ENCODE data around the gene NUCKS1.
A peak's percentile ranks its signal among the peaks of the same experiment; 100 is the strongest.
"Not testable (repeated sequence)": the region's sequence is repeated elsewhere in the genome, so short reads cannot be mapped to it uniquely, and the experiment has no call there.

NUCKS1 gene

GRCh38 chr1:205729945-205730610, 19.9 kb downstream of the NUCKS1 start:
- no peak for DNase-seq (ENCODE audit: low spot score)

GRCh38 chr1:205726619-205727125, 23.3 kb downstream of the NUCKS1 start:
- DNase-seq (ENCODE audit: low spot score) = no peak

GRCh38 chr1:205725514-205725913, 24.5 kb downstream of the NUCKS1 start:
- no peak for DNase-seq (ENCODE audit: low spot score)

GRCh38 chr1:205720740-205721139, 29.2 kb downstream of the NUCKS1 start:
- DNase-seq (ENCODE audit: low spot score) = not testable (repeated sequence)

GRCh38 chr1:205719762-205720161, 30.2 kb downstream of the NUCKS1 start:
- DNase-seq (ENCODE audit: low spot score) = no peak

- DNase-seq (ENCODE audit: low spot score) = no peak
Observed at GRCh38 chr1:205719015-205719414, 31.0 kb downstream of the NUCKS1 start.

- no peak for DNase-seq (ENCODE audit: low spot score)
Observed at GRCh38 chr1:205716371-205717132, 33.4 kb downstream of the NUCKS1 start.

GRCh38 chr1:205715628-205716027, 34.4 kb downstream of the NUCKS1 start:
- DNase-seq (ENCODE audit: low spot score) = no peak

GRCh38 chr1:205714906-205715246, 35.1 kb downstream of the NUCKS1 start:
- no peak for DNase-seq (ENCODE audit: low spot score)

- DNase-seq (ENCODE audit: low spot score) = no peak
Observed at GRCh38 chr1:205714190-205714905, 35.6 kb downstream of the NUCKS1 start.

GRCh38 chr1:205711105-205712048, 38.6 kb downstream of the NUCKS1 start:
- DNase-seq (ENCODE audit: low spot score) = peak; percentile 67

GRCh38 chr1:205710201-205711062, 39.5 kb downstream of the NUCKS1 start:
- no peak for DNase-seq (ENCODE audit: low spot score)

GRCh38 chr1:205709640-205710039, 40.3 kb downstream of the NUCKS1 start:
- no peak for DNase-seq (ENCODE audit: low spot score)

GRCh38 chr1:205709059-205709398, 41.0 kb downstream of the NUCKS1 start:
- no peak for DNase-seq (ENCODE audit: low spot score)

- no peak for DNase-seq (ENCODE audit: low spot score)
Observed at GRCh38 chr1:205706601-205707502, 43.1 kb downstream of the NUCKS1 start.

GRCh38 chr1:205704903-205705302, 45.1 kb downstream of the NUCKS1 start:
- no peak for DNase-seq (ENCODE audit: low spot score)

GRCh38 chr1:205703072-205703471, 46.9 kb downstream of the NUCKS1 start:
- DNase-seq (ENCODE audit: low spot score) = no peak

- no peak for DNase-seq (ENCODE audit: low spot score)
Observed at GRCh38 chr1:205701891-205702290, 48.1 kb downstream of the NUCKS1 start.

GRCh38 chr1:205701420-205701819, 48.6 kb downstream of the NUCKS1 start:
- DNase-seq (ENCODE audit: low spot score) = no peak

GRCh38 chr1:205700865-205701401, 49.0 kb downstream of the NUCKS1 start:
- DNase-seq (ENCODE audit: low spot score) = no peak
